Stimulated activated CD8-positive, alpha-beta memory T cell treated with anti-CD3 and anti-CD28 coated beads, Interleukin-4, amount 100 ng/mL, for 1 hour (primary cell): ENCODE measurements around the gene ANKUB1.
A peak's percentile ranks its signal among the peaks of the same experiment; 100 is the strongest.

Source experiments
- DNase-seq, 2 donors: peaks; one replicate each; pipeline ENCODE4 v3.0.0-alpha.2; 2020; ENCODE audit warnings: low read depth in 2 of 2, low spot score in 1 of 2

ANKUB1 gene

DNA sequence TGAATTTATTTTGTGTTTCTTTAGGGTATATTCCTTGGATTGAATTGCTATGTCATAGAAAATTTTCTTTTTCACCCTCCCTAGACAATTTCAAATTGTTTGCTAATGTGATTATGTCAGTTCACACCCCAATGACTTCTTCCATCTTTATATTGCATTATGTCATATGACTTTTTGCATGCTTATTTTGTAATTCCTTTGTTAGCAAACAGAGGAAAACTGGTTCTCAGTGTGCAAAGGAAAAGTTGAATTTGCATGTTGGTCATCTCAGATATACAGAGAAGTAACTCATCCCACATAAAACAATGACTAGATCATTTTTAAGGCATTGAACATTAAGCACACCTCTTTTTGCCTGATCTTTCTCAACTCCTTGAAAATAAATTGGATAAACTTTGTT lies 17.3 kb upstream of the ANKUB1 start:
- no peak for DNase-seq

DNA sequence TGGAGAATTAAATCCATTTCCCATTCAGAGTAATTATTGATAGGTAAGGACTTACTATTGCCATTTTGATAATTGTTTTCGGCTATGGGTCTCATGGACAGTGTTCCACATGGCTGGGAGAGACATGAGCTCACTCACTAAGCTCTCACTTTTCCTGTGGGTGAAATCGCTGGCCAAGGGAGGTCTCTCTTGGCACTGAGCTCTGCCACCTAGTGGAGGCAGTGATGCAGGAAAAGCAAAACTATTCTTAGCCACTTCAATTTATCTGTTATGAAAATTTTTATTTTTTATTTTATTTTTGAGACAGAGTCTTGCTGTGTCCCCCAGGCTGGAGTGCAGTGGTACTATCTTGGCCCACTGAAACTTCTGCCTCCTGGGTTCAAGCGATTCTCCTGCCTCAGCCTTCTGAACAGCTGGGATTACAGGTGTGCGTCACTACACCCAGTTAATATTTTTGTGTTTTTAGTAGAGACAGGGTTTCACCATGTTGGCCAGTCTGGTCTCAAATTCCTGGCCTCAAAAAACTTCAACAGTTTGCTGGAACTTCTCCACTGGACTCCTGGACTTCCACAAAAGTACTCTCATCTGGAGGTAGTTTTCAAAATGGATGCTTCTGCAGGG lies 16.0 kb upstream of the ANKUB1 start:
- DNase-seq: peak; percentile 31 to 33

DNA sequence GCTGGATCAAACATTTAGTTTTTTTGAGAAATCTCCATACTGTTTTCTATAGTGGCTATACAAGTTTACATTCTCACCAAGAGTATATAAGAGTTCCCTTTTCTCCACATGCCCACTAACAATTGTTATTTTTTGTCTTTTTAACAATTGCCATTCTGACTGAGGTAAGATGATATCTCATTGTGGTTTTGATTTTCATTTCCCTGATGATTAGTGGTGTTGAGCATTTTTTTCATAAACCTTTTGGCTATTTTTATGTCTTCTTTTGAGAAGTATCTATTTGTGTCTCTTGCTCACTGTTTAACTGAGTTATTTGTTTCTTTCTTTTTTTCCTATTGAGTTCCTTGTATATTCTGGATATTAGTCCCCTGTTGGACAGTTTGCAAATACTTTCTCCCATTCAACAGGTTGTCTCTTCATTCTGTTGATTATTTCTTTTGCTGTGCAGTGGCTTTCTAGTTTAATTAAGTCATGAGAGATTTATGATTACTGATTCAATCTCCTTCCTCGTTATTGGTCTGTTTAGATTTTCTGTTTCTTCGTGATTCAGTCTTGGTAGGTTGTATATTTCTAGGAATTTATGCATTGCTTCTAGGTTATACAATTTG lies 13.9 kb upstream of the ANKUB1 start:
- DNase-seq: no peak

DNA sequence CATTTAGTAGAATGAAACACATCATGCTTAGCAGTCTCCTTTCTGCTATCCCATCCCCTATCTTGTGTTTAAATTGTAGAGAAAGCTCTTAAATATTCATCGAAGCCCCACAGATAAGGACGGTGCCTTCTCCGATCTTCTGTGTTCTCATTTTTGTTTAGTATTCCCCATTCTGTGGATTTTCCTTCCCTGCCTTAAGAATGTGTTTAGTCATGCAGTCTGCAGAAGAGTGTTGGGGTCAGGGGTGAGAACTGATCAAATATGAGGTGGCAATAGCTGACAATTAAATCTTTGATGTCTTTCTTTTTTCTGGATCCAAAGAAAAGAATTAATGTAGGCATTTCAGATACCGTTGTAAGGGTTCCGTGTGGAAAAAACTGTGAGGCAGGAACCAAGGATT lies 9.3 kb upstream of the ANKUB1 start:
- no peak for DNase-seq

DNA sequence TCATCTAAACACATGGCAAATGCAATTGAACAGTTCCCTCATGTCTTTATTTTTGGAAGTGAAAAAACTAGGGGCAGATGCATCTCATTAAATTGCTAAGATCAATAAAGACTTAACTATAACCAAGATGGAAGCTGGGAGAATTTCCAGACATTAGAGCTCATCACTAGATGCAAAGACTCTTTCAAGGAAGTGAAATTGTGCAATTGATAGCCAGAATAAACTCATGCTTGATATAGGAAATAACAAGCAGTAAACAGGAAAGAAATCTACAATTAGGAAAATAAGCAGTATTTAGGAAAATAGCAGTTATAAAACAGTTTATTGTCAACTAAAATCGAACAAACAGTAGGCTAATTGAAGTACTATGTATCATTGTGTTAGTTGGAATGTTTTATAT lies 8.8 kb upstream of the ANKUB1 start:
- no peak for DNase-seq

DNA sequence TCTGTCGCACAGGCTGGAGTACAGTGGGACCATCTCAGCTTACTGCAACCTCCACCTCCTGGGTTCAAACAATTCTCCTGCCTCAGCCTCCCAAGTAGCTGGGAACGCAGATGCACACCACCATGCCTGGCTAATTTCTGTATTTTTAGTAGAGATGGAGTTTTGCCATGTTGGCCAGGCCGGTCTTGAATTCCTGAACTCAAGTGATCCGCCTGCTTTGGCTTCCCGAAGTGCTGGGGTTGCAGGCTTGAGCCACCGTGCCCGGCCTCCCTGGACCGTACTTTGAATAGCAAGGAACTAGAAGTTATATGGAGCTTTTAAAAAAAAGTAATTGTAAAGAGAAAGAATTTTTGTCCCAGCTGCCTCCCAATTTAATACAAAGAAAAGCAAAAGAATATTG lies 8.3 kb upstream of the ANKUB1 start:
- DNase-seq: no peak

DNA sequence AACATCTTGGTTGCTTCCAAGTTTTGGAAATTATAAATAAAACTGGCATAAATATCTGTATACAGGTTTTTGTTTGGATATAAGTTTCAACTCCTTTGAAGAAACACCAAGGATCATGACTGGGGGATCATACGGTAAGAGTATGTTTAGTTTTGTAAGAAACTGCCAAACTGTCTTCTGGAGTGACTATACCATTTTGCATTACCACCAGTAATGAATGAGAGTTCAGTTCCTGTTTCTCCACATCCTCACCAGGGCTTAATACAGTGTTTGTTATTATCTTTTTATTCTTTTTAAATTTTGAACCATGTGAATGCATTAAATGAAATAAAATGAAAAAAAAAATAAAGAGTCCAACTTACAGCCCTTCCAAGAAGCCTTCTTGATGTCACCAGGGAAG lies 3.7 kb upstream of the ANKUB1 start:
- no peak for DNase-seq

DNA sequence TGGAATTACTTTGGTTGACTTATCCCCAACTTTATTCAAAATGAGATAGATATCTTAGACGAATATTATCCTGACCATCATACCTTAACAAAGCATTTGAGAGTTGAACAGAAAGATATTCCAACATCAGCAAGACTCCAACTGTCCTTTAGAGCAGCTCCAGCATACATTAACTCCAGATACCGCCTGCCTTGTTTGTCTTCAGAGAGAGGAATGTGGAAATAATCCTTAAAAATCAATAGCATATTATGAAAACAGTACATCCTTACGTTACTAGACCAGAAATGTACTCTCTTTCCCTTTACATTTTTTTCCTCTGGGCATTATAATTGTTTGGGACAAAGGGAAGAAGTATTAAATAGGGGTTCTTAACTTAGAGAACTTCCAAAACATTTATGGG lies 1.7 kb downstream of the ANKUB1 start:
- no peak for DNase-seq

DNA sequence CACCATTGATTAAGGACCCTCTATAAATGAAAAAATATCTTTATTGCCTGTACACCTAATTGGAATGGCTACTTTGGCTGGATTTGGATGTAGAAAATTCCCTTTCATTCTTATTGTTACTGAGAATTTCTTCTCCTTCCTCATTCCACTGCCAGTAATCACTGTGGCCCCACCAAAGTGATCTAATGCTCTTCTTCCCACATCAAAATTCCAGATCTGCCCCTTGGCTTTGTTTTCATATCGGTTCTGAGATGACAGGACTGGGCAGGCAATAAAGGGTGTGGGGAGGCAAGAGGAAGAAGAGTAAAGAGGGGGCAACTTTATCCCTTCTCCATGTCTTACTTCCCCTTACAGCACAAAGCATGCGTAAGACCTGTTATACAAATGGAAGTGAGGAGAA lies 2.1 kb downstream of the ANKUB1 start:
- DNase-seq: no peak

DNA sequence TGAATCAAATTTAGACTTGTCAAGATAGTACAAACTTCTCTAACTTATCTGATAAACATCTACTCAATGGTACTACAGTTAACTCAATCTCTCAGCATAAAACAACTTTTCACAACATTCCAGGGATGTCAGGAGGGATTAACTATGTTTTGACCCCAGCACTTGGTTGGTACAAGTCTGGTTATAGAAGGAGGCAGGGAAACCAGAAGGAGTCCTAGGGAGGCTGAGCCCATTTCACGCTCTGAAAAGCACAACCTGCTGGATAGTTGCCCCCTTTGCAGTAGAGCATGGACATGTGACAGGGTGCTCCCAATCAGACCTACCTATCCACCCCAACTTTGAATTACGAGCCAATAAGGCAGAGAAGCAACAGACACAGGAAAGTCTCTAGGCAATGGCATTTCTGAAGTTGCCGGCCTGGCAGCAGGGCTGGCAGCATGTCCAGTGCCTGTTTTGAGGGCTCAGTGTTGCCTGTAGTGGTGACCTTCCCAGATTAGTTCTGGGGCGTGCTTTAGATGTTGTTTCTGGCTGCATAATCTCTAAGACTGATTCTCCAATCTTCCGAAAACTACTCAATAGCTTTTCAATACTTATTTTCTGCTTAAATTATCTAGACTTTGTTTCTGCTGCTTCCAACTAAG lies 8.2 kb downstream of the ANKUB1 start:
- DNase-seq: no peak

DNA sequence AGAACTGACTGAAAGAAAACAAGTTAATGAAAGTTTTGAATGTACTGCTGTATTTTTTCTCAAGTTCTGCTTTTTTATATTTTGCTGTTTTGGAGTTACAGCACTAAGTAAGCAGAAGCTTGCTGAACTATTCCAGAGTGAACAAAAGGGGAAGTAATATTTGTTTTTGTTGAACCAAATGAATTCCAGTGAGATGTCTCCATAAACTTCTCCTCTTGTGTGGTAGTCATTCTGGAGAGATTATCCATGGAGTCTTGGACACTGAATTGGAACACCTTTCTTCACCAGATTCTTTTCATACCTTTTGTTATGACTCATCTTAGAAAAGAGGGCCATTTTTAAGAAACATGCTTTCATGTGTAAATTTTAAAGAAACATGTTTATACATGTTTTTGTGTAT lies 8.8 kb downstream of the ANKUB1 start:
- no peak for DNase-seq

DNA sequence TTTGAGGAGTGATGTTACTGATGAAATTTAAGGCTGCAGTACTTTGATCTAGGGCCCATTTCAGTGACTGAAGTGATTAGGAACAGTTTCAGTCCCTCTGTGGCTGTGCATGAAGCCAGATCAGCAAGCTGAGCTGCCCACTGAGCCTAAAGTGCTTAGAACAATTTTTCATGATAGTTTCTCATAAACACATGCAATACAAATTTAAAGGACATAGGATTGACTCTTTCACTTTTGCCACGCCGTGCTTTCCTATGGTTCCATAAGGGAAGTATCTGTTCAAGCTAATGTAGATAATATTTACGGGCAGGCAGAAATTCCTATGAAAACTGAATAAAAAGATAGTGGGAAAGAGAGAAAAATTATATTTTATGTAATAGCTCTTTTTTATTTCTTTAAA lies 10.6 kb downstream of the ANKUB1 start:
- no peak for DNase-seq

DNA sequence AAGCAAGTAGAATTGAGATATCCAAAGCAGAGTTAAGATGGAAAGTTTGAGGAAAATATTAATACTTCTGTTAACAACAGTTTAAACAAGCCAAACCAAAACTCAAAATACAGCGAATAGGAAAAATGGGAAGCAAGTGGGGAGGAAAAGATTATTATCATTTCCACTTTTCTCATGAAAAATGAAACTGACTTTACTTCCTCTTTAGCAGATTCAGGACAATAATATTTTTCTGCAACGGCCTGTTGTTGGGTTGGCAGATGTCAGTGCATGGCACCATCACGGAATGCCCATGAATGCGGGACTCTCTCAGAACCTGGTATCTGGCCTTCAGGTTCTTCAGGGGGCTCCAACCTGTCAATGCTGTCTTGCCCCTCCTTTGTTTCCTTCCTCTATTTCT lies 11.1 kb downstream of the ANKUB1 start:
- DNase-seq: no peak

DNA sequence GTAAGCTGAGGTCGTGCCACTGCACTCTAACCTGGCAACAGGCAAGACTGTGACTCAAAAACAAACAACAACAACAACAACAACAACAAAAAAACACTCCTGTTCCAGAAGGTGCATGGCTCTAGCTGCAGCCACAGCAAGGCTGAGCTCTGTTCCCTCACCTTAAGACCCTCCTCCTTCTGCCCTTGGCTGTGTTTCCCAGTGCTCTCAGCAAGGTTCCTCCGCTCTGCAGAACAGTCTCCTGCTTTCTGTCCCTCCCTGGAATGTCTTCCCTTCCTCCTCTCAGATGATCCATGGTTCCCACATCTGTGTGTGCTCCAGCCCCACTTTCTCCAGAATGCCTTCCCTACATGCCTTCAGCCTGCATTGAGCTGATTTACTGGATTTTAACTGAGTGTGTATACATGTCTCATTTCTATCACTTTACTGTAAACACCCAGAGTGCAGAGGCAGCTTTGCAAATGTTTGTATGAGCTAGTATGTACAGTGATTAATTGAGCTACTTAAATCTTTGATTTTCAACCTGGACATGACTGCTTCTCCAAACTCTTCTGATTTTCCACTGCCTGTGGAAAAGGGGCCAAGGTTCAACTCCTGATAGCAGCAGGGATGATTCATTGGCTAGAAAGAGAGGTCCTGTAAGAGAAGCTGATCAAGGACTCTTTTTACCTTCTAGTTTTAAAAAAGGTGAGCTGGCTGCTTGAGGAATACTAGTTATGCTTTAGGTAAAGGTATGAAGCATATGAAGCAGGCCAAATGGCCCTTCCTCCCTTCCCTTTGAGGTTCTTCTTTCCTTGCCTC lies 14.7 kb downstream of the ANKUB1 start:
- no peak for DNase-seq

DNA sequence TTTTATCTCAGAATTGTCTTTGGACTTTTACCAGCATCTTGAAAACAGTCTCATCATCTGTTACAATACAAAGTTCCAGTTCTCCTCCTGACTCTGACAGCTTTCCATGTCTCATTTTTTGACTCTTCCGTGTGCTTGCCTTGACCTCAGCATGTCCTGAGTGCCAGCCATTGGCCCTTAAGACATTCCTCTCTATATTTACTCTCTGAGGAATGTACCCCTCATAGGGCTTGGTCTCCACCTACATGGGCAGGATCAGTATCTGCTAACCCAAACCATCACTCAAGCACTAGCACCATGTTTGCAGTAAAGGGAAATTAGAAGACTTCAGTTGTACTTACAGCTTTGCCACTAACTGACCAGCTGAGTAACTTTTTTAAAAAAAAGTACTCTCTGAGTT lies 16.2 kb downstream of the ANKUB1 start:
- DNase-seq: no peak

DNA sequence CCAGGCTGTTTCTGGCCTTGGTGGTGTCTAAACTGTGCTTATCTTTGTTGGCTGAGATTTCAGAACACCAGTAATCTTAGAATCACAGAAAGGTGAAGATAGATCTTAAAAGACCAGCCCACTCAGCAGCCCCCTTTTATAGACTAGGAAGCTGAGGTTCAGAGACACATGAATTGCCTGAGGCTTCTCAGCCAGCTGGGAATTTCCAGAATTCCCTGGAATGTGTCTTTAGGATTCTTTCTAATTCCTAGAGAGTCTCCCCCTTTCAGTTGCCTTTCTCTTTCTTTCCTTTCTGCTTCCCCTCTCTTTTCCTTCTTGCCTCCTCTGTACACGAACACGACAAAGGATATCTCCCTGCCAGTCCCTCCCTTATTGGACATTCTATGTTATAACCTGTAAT lies 19.5 kb downstream of the ANKUB1 start:
- no peak for DNase-seq

DNA sequence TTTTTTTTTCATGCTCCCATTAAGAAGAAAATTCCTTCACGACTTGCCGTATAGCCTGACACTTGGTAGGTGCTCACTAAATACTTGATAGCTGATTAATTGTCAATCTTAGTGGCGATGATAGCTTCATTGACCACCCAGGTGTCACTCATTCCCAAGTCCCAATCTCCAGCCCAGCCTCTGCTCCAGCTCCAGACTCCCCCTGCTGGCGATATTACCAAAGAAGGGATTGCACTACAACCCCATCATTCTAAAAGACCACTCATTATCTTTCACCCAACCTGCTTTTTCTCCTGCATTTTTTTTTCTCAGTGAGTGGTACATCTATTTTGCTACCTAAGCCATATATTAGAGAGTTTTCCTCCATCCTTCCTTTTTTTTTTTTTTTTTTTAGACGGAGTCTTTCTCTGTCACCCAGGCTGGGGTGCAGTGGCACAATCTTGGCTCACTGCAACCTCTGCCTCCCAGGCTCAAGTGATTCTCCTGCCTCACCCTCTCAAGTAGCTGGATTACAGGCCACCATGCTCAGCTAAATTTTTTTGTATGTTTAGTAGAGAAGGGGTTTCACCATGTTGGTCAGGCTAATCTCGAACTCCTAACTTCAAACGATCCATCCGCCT lies 20.6 kb downstream of the ANKUB1 start:
- no peak for DNase-seq

DNA sequence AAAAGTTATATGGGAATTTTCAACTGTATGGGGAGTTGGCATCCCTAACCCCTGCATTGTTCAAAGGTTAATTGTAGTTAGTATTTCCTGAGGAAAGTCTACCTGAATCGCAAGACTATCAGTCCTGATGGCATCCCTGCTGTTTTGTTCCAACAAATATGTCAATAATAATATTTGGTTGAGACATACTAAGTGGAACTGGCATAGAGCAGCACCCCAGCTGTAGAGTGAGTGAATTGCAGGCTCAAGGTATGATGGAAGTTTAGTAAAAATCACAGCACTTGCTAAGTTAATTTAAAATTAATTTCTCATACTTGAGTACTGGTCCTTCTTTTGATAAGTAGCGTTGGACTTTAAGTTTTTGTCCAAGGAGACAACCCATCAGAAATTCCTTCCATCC lies 22.1 kb downstream of the ANKUB1 start:
- DNase-seq: no peak

DNA sequence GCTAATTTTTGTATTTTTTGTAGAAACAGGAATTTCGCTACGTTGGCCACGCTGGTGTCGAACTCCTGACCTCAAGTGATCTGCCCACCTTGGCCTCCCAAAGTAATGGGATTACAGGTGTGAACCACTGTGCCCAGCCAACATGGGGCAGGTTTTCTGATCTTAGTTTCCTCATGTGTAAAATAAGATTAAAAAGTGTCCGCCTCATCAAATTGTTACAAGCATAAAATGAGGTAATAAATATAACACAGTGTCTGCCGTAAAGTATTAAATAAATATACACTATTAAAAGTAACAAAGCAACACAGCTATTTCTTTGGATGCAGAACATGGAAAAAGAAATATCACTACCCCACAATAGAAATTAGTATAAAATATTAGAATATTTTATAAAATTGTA lies 23.6 kb downstream of the ANKUB1 start:
- DNase-seq: no peak

DNA sequence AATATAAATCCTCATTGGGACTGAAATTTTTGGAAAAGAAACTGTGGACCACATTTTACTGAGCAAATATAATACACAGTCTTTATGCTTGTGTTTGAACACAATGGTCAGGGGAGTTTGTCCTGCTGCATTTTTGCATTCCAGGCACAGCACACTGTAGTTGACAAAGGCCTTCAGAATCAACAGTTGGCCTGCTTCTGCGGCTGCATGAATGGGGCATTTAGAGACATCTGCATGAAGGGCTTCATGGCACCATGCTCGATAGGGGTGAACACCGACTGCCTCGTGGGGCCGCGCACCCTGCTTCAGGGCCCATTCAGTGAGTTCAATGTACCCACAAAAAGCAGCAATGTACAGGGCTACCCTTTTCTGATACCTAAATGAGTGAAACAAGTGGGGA lies 24.6 kb downstream of the ANKUB1 start:
- no peak for DNase-seq

DNA sequence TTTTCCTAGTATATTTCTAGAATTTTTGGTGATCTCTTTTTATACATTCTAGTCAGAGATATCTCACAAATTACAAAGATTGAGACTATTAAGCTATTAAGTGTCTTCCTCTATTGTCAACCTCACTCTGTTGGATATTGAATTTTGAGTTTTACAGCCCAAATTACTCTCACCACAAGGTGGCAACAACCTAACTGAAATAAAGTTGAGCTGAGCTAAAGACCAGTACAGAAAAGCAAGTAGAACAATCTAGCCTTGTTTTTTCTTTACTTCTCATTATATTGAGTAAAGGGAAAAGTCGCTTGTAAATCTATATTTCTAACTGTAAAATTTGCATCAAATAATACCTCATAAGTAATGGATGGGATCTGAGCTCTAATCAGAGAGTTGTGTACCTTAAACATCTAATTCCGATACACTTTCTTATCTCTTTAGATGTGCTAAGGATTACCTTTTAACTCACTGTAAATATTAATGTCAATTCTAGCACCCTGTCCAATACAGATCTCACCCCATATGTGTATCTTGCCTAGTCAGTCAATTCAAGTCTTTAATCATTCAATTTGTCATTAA lies 26.5 kb downstream of the ANKUB1 start:
- no peak for DNase-seq
